GM12878 (cell line): ENCODE results near the gene TTLL13. TPM values are rescaled to one million over a fixed set of nuclear protein-coding genes. Genes with fewer than 3 reads are reported as not detected.

Source experiments
- ATAC-seq: fragments of 200-7000 bp; cut with Tn5 transposase; 3 replicates; pipeline ENCODE4 v1.9.1; 2020; ENCODE audit warnings: mild to moderate bottlenecking, moderate library complexity
- BruUV-seq: library from RNA; stranded (reverse); fragments of 400-500 nt; replicated peaks from 2 replicates; lab custom pipeline; 2021; lab: Mats Ljungman, UMichigan
- CTCF ChIA-PET: fragments of 300-600 bp; sonication (Branson Sonifier 250); formaldehyde crosslinking; extraction: SDS; loops from one replicate; lab custom pipeline; 2021; ENCODE audit warnings: inconsistent platforms; lab: Yijun Ruan, JAX
- POLR2A ChIA-PET: fragments of 350-600 bp; formaldehyde crosslinking; extraction: SDS; loops from one replicate; lab custom pipeline; 2021; ENCODE audit warnings: inconsistent platforms; lab: Charles Lee
- RAD21 ChIA-PET: fragments of 300-600 bp; sonication (Branson Sonifier 250); formaldehyde crosslinking; loops from one replicate; lab custom pipeline; 2023; ENCODE audit warnings: antibody characterized with exemption; ENCODE audit not compliant: unreplicated experiment; lab: Charles Lee
- SMC1A ChIA-PET: fragments of 300-600 bp; sonication (Branson Sonifier 250); formaldehyde crosslinking; loops from one replicate; lab custom pipeline; 2023; ENCODE audit not compliant: unreplicated experiment, uncharacterized antibody; lab: Charles Lee
- DNase-seq: peaks from one replicate; pipeline ENCODE4 v3.0.0-alpha.2; 2011; ENCODE audit warnings: low read depth, low spot score
- FAIRE-seq: peaks from 3 replicates; lab custom pipeline; 2011; peaks lifted over from hg19 to GRCh38; lab: Jason Lieb, UNC
- H2AFZ ChIP-seq: 2 replicates; pipeline ENCODE4 v1.6.0; 2011; ENCODE audit warnings: low read depth, low read length, control low read depth; ENCODE audit not compliant: control insufficient read depth
- H3K27ac ChIP-seq: 2 replicates; pipeline ENCODE4 v1.5.1; 2011; ENCODE audit warnings: control low read depth; ENCODE audit not compliant: control insufficient read depth, insufficient read depth
- H3K27me3 ChIP-seq, 2 experiments: replicated peaks in 1 of 2; 2 replicates each; pipeline versions ENCODE4 v1.6.0 to v1.6.1; 2011; ENCODE audit warnings: low read length in 1 of 2; ENCODE audit not compliant: control insufficient read depth in 2 of 2, insufficient read depth in 2 of 2
- H3K36me3 ChIP-seq, 2 experiments: 2 replicates each; pipeline ENCODE4 v1.5.1; 2011; ENCODE audit warnings: low read length in 1 of 2; ENCODE audit not compliant: control insufficient read depth in 2 of 2, insufficient read depth in 2 of 2
- H3K4me1 ChIP-seq: 2 replicates; pipeline ENCODE4 v1.6.1; 2011; ENCODE audit warnings: mild to moderate bottlenecking, low read length, moderate library complexity, mixed read lengths; ENCODE audit not compliant: control insufficient read depth, insufficient read depth
- H3K4me2 ChIP-seq: 2 replicates; pipeline ENCODE4 v1.6.0; 2011; ENCODE audit warnings: control low read depth; ENCODE audit not compliant: control insufficient read depth, insufficient read depth
- H3K4me3 ChIP-seq: fragments of 200-600 bp; sonication (generic); 2 replicates; pipeline ENCODE4 v1.5.1; 2016
- H3K79me2 ChIP-seq: 2 replicates; pipeline ENCODE4 v1.6.0; 2011; ENCODE audit warnings: low read length; ENCODE audit not compliant: control insufficient read depth, insufficient read depth
- H3K9ac ChIP-seq: 2 replicates; pipeline ENCODE4 v1.8.0; 2011; ENCODE audit warnings: low read length, control low read depth, mixed read lengths; ENCODE audit not compliant: control insufficient read depth, insufficient read depth
- H3K9me3 ChIP-seq: replicated peaks from 3 replicates; pipeline ENCODE4 v1.5.1; 2011; ENCODE audit warnings: mild to moderate bottlenecking, low read length; ENCODE audit not compliant: control insufficient read depth, insufficient read depth
- H4K20me1 ChIP-seq: 2 replicates; pipeline ENCODE4 v1.6.0; 2011; ENCODE audit not compliant: control insufficient read depth, insufficient read depth
- ASH2L ChIP-seq: fragments of 300-600, 200-600 bp; sonication (generic); IDR thresholded peaks from 2 replicates; pipeline ENCODE4 v1.6.1; 2017; ENCODE audit warnings: low read depth, mild to moderate bottlenecking, borderline replicate concordance
- CUX1 ChIP-seq: IDR thresholded peaks from 2 replicates; pipeline ENCODE4 v1.6.1; 2012; ENCODE audit warnings: improper control_type of control experiment, low read depth, low read length; ENCODE audit not compliant: insufficient replicate concordance
- ETV6 ChIP-seq, 2 experiments: fragments of 450-650 bp in 1 of 2; IDR thresholded peaks in 1 of 2; conservative IDR thresholded peaks in 1 of 2; 2 replicates each; pipeline ENCODE4 v1.6.1; 2014; ENCODE audit warnings: antibody characterized with exemption in 1 of 2, borderline replicate concordance in 1 of 2, low read depth in 1 of 2, mild to moderate bottlenecking in 1 of 2, moderate library complexity in 1 of 2
- JUNB ChIP-seq: IDR thresholded peaks from 2 replicates; pipeline ENCODE4 v1.6.1; 2016; ENCODE audit warnings: antibody characterized with exemption, mild to moderate bottlenecking
- POLR2A ChIP-seq: IDR thresholded peaks from 2 replicates; pipeline ENCODE4 v1.6.1; 2011; ENCODE audit warnings: low read depth, mild to moderate bottlenecking, low read length
- RUNX3 ChIP-seq: IDR thresholded peaks from 2 replicates; pipeline ENCODE4 v1.6.1; 2012; ENCODE audit warnings: low read length, inconsistent platforms
- SKIL ChIP-seq: fragments of 450-650 bp; IDR thresholded peaks from 2 replicates; pipeline ENCODE4 v1.6.1; 2017; ENCODE audit warnings: mild to moderate bottlenecking, low read depth, inconsistent platforms; ENCODE audit not compliant: poor library complexity, severe bottlenecking
- SRF ChIP-seq, 2 experiments: IDR thresholded peaks; 2 replicates each; pipeline ENCODE4 v1.6.1; 2011; ENCODE audit warnings: low read depth in 2 of 2, low read length in 2 of 2, mild to moderate bottlenecking in 1 of 2, moderate library complexity in 1 of 2
- WRNIP1 ChIP-seq: IDR thresholded peaks from 2 replicates; pipeline ENCODE4 v1.6.1; 2011; ENCODE audit warnings: low read depth, low read length, improper control_type of control experiment, borderline replicate concordance
- ZNF207 ChIP-seq: fragments of 450-650 bp; IDR thresholded peaks from 2 replicates; pipeline ENCODE4 v1.6.1; 2014; ENCODE audit warnings: antibody characterized with exemption, mild to moderate bottlenecking, borderline replicate concordance
- ZNF592 ChIP-seq: fragments of 450-650 bp; IDR thresholded peaks from 2 replicates; pipeline ENCODE4 v1.6.1; 2017; ENCODE audit warnings: mild to moderate bottlenecking, moderate library complexity
- ZSCAN29 ChIP-seq: fragments of 450-650 bp; IDR thresholded peaks from 2 replicates; pipeline ENCODE4 v1.6.1; 2017; ENCODE audit warnings: mild to moderate bottlenecking, moderate library complexity
- WGBS: methylation state at CpG from one replicate; pipeline ENCODE4 v1.1.6; 2016; ENCODE audit warnings: low lambda C conversion rate; ENCODE audit not compliant: insufficient replicate concordance, insufficient coverage; ENCODE audit errors: missing lambda C conversion rate; 5-methylcytosine and 5-hydroxymethylcytosine counted together
- in situ Hi-C: fragments of 300-500 bp; cut with MboI; formaldehyde crosslinking; loops from 9 replicates; pipeline ENCODE4 v1.14.3; 2018; ENCODE audit warnings: mixed read lengths
- intact Hi-C: fragments of 100-400 bp; cut with micrococcal nuclease; formaldehyde crosslinking; loops from one replicate; pipeline ENCODE4 v1.14.2; 2022; ENCODE audit not compliant: unreplicated experiment
- polyA plus RNA-seq, 11 experiments: library from polyadenylated mRNA; depleted of rRNA in 4 of 11; unstranded in 6 of 11; stranded (reverse) in 5 of 11; fragments of >200 nt; fragmentation: Nextera tagmentation in 4 of 11; fragmentation: Illumina TruSeq in 1 of 11; extraction: Ambion mirVana in 4 of 11; extraction: Trizol in 1 of 11; gene quantifications; 1 replicate in 1 of 11; 2 replicates in 10 of 11; pipeline versions ENCODE4 v1.2.1 to v1.2.3, GENCODE V29; 2011 to 2016; ENCODE audit warnings: inconsistent platforms in 2 of 11, missing spikeins in 2 of 11, low read depth in 1 of 11
- total RNA-seq, 4 experiments: library from RNA; depleted of rRNA in 3 of 4; stranded (reverse); fragments of >200 nt in 3 of 4; fragmentation: Illumina TruSeq in 1 of 4; extraction: Trizol in 1 of 4; gene quantifications; 2 replicates each; pipeline versions ENCODE4 v1.2.1 to v1.2.3, GENCODE V29; 2013 to 2021

Gene TTLL13
- total and polyA plus RNA-seq, 10 of the 15 experiments (the other 5 are each of a cell fraction or from before 2014, with no cell fraction given) = 0.03 to 0.32 (median 0.13) TPM; not detected in 1

- FAIRE-seq = no peak
- Histone ChIP-seq H3K9ac (no peak overlapping the region), H2AFZ (no peak overlapping the region), H3K79me2 (peaks cover 24% of the 10 kb centered on the region), H3K4me3 (no peak overlapping the region), H3K36me3 (no peaks in the 10 kb centered on the region), H3K9me3 (no peaks in the 10 kb centered on the region), H3K27me3 (no peaks in the 10 kb centered on the region; a peak in 1 of 4 replicates), H3K4me2 (no peak overlapping the region), H4K20me1 (no peaks in the 10 kb centered on the region), H3K27ac (no peak overlapping the region), H3K4me1 (peaks cover 34% of the 10 kb centered on the region)
- RAD21 ChIA-PET = no interaction called here
- in situ Hi-C loops = no loop called here
- BruUV-seq = no TSS peak
- intact Hi-C loops = no loop called here
- SMC1A ChIA-PET = interaction anchor here (1.0 to 1.7 kb wide), 4 partner anchors 13 to 31 kb away, joined by 3 to 4 read pairs (median 4); partner anchors contain the start of gene TTLL13
- 81% methylated on average over 5 of the region's 5 CpGs for WGBS
- TF ChIP-seq ASH2L = no peak
- TF ChIP-seq SRF (IDR thresholded peaks at IDR 0.05; ENCODE audit: low read depth in 2 of 2, low read length in 2 of 2) = no peak
- no peak for TF ChIP-seq ZSCAN29
- TF ChIP-seq RUNX3 = no peak
- TF ChIP-seq SKIL = no peak
- TF ChIP-seq POLR2A = no peak
- no peak for TF ChIP-seq JUNB
- TF ChIP-seq WRNIP1 = no peak
- TF ChIP-seq CUX1 = no peak
- TF ChIP-seq ZNF592 = no peak
- TF ChIP-seq ETV6 (conservative IDR thresholded peaks at IDR 0.05 in 1 of 2, IDR thresholded peaks at IDR 0.05 in 1 of 2; ENCODE audit: borderline replicate concordance in 1 of 2, low read depth in 1 of 2) = no peak
- no peak for TF ChIP-seq ZNF207
- POLR2A ChIA-PET = interaction anchor here (0.5 to 2.1 kb wide), 4 partner anchors 13 to 711 kb away, joined by 3 to 25 read pairs (median 4); partner anchors contain the start of genes CIB1, GDPGP1 and TTLL13
- DNase-seq = no peak
- CTCF ChIA-PET = interaction anchor here (0.7 to 3.6 kb wide), 3 partner anchors 30 to 111 kb away, joined by 3 to 10 read pairs (median 7); partner anchors contain the start of genes CIB1 and GDPGP1
- ATAC-seq = no peak
Observed at GRCh38 chr15:90262426-90262825, 13.1 kb downstream of the TTLL13 start.
